Activated CD8-positive, alpha-beta memory T cell treated with anti-CD3 and anti-CD28 coated beads for 1 hour (primary cell): ENCODE results near the gene DOCK8.

Source experiments
- DNase-seq, 2 donors: peaks; one replicate each; pipeline ENCODE4 v3.0.0-alpha.2; 2020; ENCODE audit warnings: low read depth in 1 of 2; ENCODE audit errors: extremely low read depth in 1 of 2

The DOCK8 gene

GRCh38 chr9:304106-304505 is 89.4 kb downstream of the DOCK8 start:
- no peak for DNase-seq

- DNase-seq = no peak
Observed at GRCh38 chr9:304519-305185, 90.0 kb downstream of the DOCK8 start.

- no peak for DNase-seq
Observed at GRCh38 chr9:306907-307306, 92.2 kb downstream of the DOCK8 start.

GRCh38 chr9:311841-312240 is 97.2 kb downstream of the DOCK8 start:
- DNase-seq = no peak

- DNase-seq = no peak
Observed at GRCh38 chr9:312596-313320, 98.1 kb downstream of the DOCK8 start.

GRCh38 chr9:316382-316965 is 101.8 kb downstream of the DOCK8 start:
- no peak for DNase-seq

GRCh38 chr9:318646-319045 is 104.0 kb downstream of the DOCK8 start:
- no peak for DNase-seq

GRCh38 chr9:324971-325370 is 110.3 kb downstream of the DOCK8 start:
- no peak for DNase-seq

GRCh38 chr9:326667-327066 is 112.0 kb downstream of the DOCK8 start:
- DNase-seq = no peak

GRCh38 chr9:328453-328852 is 113.8 kb downstream of the DOCK8 start:
- no peak for DNase-seq

GRCh38 chr9:331197-331596 is 116.5 kb downstream of the DOCK8 start:
- no peak for DNase-seq

GRCh38 chr9:335373-335772 is 120.7 kb downstream of the DOCK8 start:
- no peak for DNase-seq

GRCh38 chr9:336039-336438 is 121.4 kb downstream of the DOCK8 start:
- no peak for DNase-seq

- DNase-seq = no peak
Observed at GRCh38 chr9:338602-339001, 123.9 kb downstream of the DOCK8 start.

GRCh38 chr9:341634-342421 is 127.2 kb downstream of the DOCK8 start:
- no peak for DNase-seq

- no peak for DNase-seq
Observed at GRCh38 chr9:343773-344172, 129.1 kb downstream of the DOCK8 start.

GRCh38 chr9:346111-346571 is 131.5 kb downstream of the DOCK8 start:
- no peak for DNase-seq

GRCh38 chr9:347667-348292 is 133.1 kb downstream of the DOCK8 start:
- DNase-seq = no peak

GRCh38 chr9:350384-350783 is 135.7 kb downstream of the DOCK8 start:
- no peak for DNase-seq

- no peak for DNase-seq
Observed at GRCh38 chr9:351916-352315, 137.3 kb downstream of the DOCK8 start.

GRCh38 chr9:353077-353476 is 138.4 kb downstream of the DOCK8 start:
- DNase-seq = no peak
